ENCODE measurements around the gene HDAC4. TPM values are rescaled to one million over a fixed set of nuclear protein-coding genes. Genes with fewer than 3 reads are reported as not detected.

The HDAC4 gene
- total RNA-seq, 1 experiment from 2014 or later, result 47.6 TPM

- H3K9me3 ChIP-seq (ENCODE audit: control insufficient read depth in 1 of 2, insufficient read depth in 1 of 2, low read depth in 1 of 2, low read length in 2 of 2), result no peaks in the 10 kb centered on the region
- no peak overlapping the region for H3K27ac ChIP-seq (ENCODE audit: low read depth, low read length)
- ATAC-seq (no peak), DNase-seq (ENCODE audit: low read depth, low spot score) (no peak)
- no peaks in the 10 kb centered on the region for H3K9me2 ChIP-seq (ENCODE audit: insufficient read depth)
- H3K79me2 ChIP-seq (ENCODE audit: insufficient read depth, low read length), result no peaks in the 10 kb centered on the region
- TF ChIP-seq POLR2AphosphoS5 (IDR thresholded peaks at IDR 0.05; ENCODE audit: low read depth, low read length) (no peak), EZH2phosphoT487 (IDR thresholded peaks at IDR 0.05; ENCODE audit: borderline replicate concordance) (no peak), TCF7L2 (IDR thresholded peaks at IDR 0.05; ENCODE audit: borderline replicate concordance, extremely low read depth, insufficient read depth, insufficient read length) (no peak), ELF1 (IDR thresholded peaks at IDR 0.05; ENCODE audit: borderline replicate concordance, low read depth) (no peak), MAX (IDR thresholded peaks at IDR 0.05) (no peak), SIN3A (IDR thresholded peaks at IDR 0.05; ENCODE audit: low read depth) (no peak), EGR1 (IDR thresholded peaks at IDR 0.05; ENCODE audit: low read depth) (no peak), ATF3 (IDR thresholded peaks at IDR 0.05) (no peak), SRF (IDR thresholded peaks at IDR 0.05; ENCODE audit: low read depth) (no peak), POLR2A (IDR thresholded peaks at IDR 0.05; ENCODE audit: borderline replicate concordance, extremely low read depth, insufficient read depth, insufficient read length) (no peak)
- H4K20me1 ChIP-seq (ENCODE audit: insufficient read depth), result no peaks in the 10 kb centered on the region
- BruUV-seq (replicated peaks), result no TSS peak
- H2AFZ ChIP-seq (ENCODE audit: low read depth, low read length, poor library complexity, severe bottlenecking), result no peak overlapping the region
- ChIA-PET CTCF (no interaction called here), RAD21 (ENCODE audit: low non-redundant PET in 1 of 2, low total read pairs in 2 of 2, uncharacterized antibody in 2 of 2, unreplicated experiment in 2 of 2) (no interaction called here), POLR2A (no interaction called here)
- H3K4me3 ChIP-seq (replicated peaks in 1 of 2; ENCODE audit: low read depth in 1 of 2, low read length in 2 of 2), result no peak overlapping the region
- H3K4me1 ChIP-seq (ENCODE audit: control insufficient read depth in 1 of 2, insufficient read depth in 2 of 2, low read length in 2 of 2), result no peaks in the 10 kb centered on the region
- H3K9ac ChIP-seq (ENCODE audit: low read length), result no peak overlapping the region
- intact Hi-C loops (cut with micrococcal nuclease), result no loop called here
- no peaks in the 10 kb centered on the region for H3K27me3 ChIP-seq (ENCODE audit: insufficient read depth, low read length)
- no peak overlapping the region for H3K4me2 ChIP-seq (ENCODE audit: low read length)
- peaks cover 0 to 4% of the 10 kb centered on the region in 2 experiments; a peak in 1 of 4 replicates for H3K36me3 ChIP-seq (ENCODE audit: control insufficient read depth in 1 of 2, insufficient read depth in 2 of 2, low read length in 2 of 2)
Observed at GRCh38 chr2:239135531-239135930, 265.3 kb downstream of the HDAC4 start.

GRCh38 chr2:239133945-239134570 lies 266.8 kb downstream of the HDAC4 start:
- H3K4me1 ChIP-seq (ENCODE audit: control insufficient read depth in 1 of 2, insufficient read depth in 2 of 2, low read length in 2 of 2), result no peaks in the 10 kb centered on the region
- DNase-seq (ENCODE audit: low read depth, low spot score), result no peak
- BruUV-seq (replicated peaks), result no TSS peak
- CTCF ChIA-PET, result no interaction called here
- H3K79me2 ChIP-seq (ENCODE audit: insufficient read depth, low read length), result no peaks in the 10 kb centered on the region
- no peak for ATAC-seq
- RAD21 ChIA-PET (ENCODE audit: low non-redundant PET in 1 of 2, low total read pairs in 2 of 2, uncharacterized antibody in 2 of 2, unreplicated experiment in 2 of 2), result no interaction called here
- intact Hi-C loops (cut with micrococcal nuclease), result no loop called here
- H3K4me3 ChIP-seq (replicated peaks in 1 of 2; ENCODE audit: low read depth in 1 of 2, low read length in 2 of 2), result no peak overlapping the region
- TF ChIP-seq ELF1 (IDR thresholded peaks at IDR 0.05; ENCODE audit: borderline replicate concordance, low read depth), result no peak
- no peak for TF ChIP-seq EZH2phosphoT487 (IDR thresholded peaks at IDR 0.05; ENCODE audit: borderline replicate concordance)
- no peak for TF ChIP-seq REST (IDR thresholded peaks at IDR 0.05; ENCODE audit: low read depth)
- no peak for TF ChIP-seq ZBTB33 (IDR thresholded peaks at IDR 0.05; ENCODE audit: extremely low read depth, insufficient replicate concordance, low read length)
- no peak for TF ChIP-seq ZFX (IDR thresholded peaks at IDR 0.05)
- H2AFZ ChIP-seq (ENCODE audit: low read depth, low read length, poor library complexity, severe bottlenecking), result no peak overlapping the region
- H3K4me2 ChIP-seq (ENCODE audit: low read length), result no peak overlapping the region
- no peaks in the 10 kb centered on the region for H3K27me3 ChIP-seq (ENCODE audit: insufficient read depth, low read length)
- no peak overlapping the region for H3K27ac ChIP-seq (ENCODE audit: low read depth, low read length)
- peaks cover 0 to 4% of the 10 kb centered on the region in 2 experiments; a peak in 1 of 4 replicates for H3K36me3 ChIP-seq (ENCODE audit: control insufficient read depth in 1 of 2, insufficient read depth in 2 of 2, low read length in 2 of 2)
- POLR2A ChIA-PET, result no interaction called here
- H3K9me2 ChIP-seq (ENCODE audit: insufficient read depth), result no peaks in the 10 kb centered on the region
- no peaks in the 10 kb centered on the region for H3K9me3 ChIP-seq (ENCODE audit: control insufficient read depth in 1 of 2, insufficient read depth in 1 of 2, low read depth in 1 of 2, low read length in 2 of 2)
- H3K9ac ChIP-seq (ENCODE audit: low read length), result no peak overlapping the region
- H4K20me1 ChIP-seq (ENCODE audit: insufficient read depth), result no peaks in the 10 kb centered on the region
